Urinary bladder (tissue), 4 donors: ENCODE measurements around the gene CAB39L. TPM values are rescaled to one million over a fixed set of nuclear protein-coding genes. Genes with fewer than 3 reads are reported as not detected.
A peak's percentile ranks its signal among the peaks of the same experiment; 100 is the strongest.
"Not testable (repeated sequence)": the region's sequence is repeated elsewhere in the genome, so short reads cannot be mapped to it uniquely, and the experiment has no call there.

ENCODE experiments used
- DNase-seq: peaks from one replicate; pipeline ENCODE4 v3.0.0-alpha.2; 2015; ENCODE audit errors: extremely low spot score
- H3K27ac ChIP-seq: one replicate; pipeline ENCODE4 v1.5.1; 2013; ENCODE audit warnings: low read depth, mild to moderate bottlenecking, moderate library complexity
- H3K36me3 ChIP-seq: one replicate; pipeline ENCODE4 v1.6.1; 2013; ENCODE audit warnings: mild to moderate bottlenecking, moderate library complexity; ENCODE audit not compliant: insufficient read depth
- H3K4me1 ChIP-seq: one replicate; pipeline ENCODE4 v1.6.1; 2013; ENCODE audit warnings: mild to moderate bottlenecking, moderate library complexity; ENCODE audit not compliant: insufficient read depth
- H3K4me3 ChIP-seq: one replicate; pipeline ENCODE4 v1.5.1; 2013; ENCODE audit warnings: low read depth, low read length
- WGBS: extraction: QIAGEN DNeasy Blood & Tissue Kit; methylation state at CpG from one replicate; pipeline ENCODE4 v1.1.7; 2013; 5-methylcytosine and 5-hydroxymethylcytosine counted together
- polyA plus RNA-seq: library from polyadenylated mRNA; stranded (reverse); fragments of 200-250 nt; gene quantifications from one replicate; pipeline ENCODE4 v1.2.3, GENCODE V29; 2013
- total RNA-seq: library from RNA; depleted of rRNA; stranded (reverse); fragments of >200 nt; gene quantifications from one replicate; pipeline ENCODE4 v1.2.3, GENCODE V29; 2014
- donor health status: healthy with polysubstance abuse.
- donor health status: healthy.

Gene CAB39L
- total and polyA plus RNA-seq, 2 donors, result 38.7 to 39.3 TPM

DNA sequence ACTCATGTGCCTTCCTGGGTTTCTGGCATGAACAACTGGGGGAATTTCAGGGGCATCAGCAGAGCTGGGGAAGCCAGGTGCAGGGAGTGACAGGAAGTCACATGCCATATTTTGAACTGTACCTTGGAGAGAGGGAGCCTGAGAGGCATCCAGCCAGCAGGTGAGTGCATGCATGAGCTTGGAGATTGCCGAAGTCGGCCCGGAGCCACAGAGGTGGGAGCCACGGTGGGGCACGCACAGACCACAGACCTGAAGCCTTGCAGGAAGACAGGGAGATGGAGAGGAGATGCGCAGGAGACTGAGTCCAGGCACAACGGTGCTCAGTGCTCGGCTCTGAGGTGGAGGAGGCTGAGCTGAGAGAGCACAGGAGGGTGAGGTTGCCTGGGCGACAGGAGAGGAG is 141.0 kb downstream of the CAB39L start:
- Histone ChIP-seq H3K4me3 (no peak overlapping the region), H3K4me1 (no peaks in the 10 kb centered on the region), H3K36me3 (no peaks in the 10 kb centered on the region), H3K27ac (no peak overlapping the region)
- 85% methylated on average over 9 of the region's 9 CpGs for WGBS
- DNase-seq, result no peak

DNA sequence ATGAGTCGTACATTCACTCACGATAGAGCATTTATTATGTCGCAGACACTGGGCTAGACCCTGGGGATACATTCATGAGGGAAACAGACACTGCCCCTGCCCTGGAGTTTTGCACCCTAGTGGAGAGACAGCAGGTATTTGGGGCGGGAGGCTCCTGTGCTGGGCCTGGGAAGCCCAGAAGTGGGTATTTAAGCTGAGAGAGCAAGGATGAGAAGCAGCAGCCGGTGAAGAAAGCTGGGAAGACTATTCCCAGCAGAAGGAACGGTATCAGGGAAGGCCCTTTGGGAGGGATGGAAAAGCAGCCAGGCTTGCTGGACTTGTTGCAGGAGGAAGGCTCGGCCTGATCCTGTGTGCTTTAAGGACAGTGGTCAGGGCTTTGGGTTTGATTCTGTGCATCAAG is 141.6 kb downstream of the CAB39L start:
- Histone ChIP-seq H3K36me3 (no peaks in the 10 kb centered on the region), H3K4me3 (no peak overlapping the region), H3K27ac (no peak overlapping the region), H3K4me1 (no peaks in the 10 kb centered on the region)
- WGBS, result 79% methylated on average over 7 of the region's 7 CpGs
- no peak for DNase-seq

DNA sequence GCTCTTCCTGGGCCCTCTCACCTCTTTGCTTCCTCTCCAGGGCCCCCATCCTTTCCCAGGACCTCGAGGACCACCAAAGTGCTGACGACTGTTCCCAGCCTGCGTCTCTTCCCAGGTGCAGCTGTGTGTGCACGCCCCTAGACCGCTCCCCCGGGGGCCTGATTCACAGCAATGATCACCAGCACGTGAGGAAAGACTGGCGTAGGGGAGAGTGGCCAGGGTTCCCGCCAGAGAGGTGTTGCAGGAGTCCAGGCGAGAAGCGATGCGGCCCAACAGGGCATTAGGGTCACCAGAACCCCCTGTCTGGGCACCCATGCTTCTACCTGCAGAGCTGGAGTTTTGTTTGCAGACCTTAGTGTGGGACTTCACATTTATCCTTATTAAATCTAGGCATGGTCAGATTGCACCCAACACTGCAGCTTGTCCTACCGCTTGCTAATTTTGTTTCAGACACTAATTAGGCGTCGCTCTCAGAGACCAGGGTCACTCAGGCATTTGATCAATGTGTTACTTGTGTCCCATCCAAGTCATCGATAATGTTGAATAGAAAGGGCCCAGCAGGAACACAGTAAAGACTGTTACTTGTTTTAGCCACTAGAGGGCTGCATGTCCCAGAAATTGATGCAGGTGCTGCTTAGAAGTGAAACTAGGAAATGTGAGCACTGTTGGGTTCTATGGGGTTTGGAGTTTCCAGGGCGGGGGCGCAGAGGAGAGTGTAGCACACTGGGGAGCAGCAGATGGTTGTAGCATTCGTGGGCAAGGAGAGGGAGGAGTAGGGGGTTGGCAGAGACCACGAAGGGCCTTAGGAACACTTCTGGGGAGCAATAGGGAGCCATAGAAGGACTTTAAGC is 142.9 kb downstream of the CAB39L start:
- no peaks in the 10 kb centered on the region for H3K36me3 ChIP-seq
- no peak overlapping the region for H3K27ac ChIP-seq
- 44% methylated on average over 20 of the region's 20 CpGs for WGBS
- H3K4me3 ChIP-seq, result peak overlapping the region; percentile 22
- DNase-seq, result no peak
- H3K4me1 ChIP-seq, result no peaks in the 10 kb centered on the region

DNA sequence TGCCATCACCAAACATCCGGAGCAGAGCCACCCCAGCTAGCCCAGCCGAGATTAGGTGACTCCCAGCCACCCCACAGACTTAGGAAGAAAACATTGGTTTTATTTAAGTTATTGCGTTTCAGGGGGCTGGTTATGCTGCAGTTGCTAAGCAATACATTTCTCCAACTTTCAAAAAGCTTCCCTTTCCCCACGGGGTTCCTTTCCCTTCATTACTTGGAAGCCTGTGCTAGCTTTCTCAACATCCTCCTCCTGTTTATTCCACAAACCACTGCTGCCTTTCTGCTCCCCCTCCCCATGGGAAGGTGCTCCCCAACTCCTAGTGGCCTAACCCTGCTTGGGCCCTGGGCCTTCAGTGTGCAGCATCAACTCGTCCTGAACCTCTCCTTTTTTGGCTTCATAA is 143.6 kb downstream of the CAB39L start:
- Histone ChIP-seq H3K36me3 (no peaks in the 10 kb centered on the region), H3K4me1 (no peaks in the 10 kb centered on the region), H3K4me3 (no peak overlapping the region), H3K27ac (no peak overlapping the region)
- WGBS, result 73% methylated on average over 5 of the region's 5 CpGs
- DNase-seq, result no peak

DNA sequence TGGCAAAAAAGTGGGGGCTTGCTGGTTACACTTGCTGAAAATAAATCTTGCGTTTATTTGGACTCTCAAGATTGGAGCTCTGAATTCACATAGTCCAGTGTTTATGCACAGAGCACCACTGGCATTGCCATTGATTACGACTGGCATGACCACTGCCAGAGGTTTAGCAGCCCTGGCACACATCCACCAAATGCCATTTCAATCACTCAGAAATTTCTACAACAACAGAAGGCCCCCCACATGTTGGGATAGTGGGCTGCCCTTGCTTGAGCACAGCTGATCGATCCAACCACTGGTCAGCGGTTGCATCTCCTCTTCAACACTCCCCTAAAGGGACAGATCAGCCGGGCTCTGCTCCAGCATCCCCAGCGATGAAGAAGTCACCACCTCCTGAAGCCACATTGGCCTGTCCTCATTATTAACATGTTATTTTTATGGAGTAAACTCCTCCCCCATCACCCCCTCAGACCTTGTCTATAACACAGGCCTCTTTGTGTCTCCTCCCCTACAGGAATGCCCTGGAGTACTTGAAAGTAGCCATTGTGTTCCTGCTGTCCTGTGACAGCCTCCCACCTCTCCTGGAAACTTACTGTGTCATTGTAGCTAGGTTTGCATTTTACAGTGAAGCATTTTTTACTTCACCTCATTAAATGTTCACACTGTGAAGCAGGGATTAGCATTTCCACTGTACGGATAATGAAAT is 144.8 kb downstream of the CAB39L start:
- WGBS, result 79% methylated on average over 7 of the region's 7 CpGs
- no peaks in the 10 kb centered on the region for H3K4me1 ChIP-seq
- no peak overlapping the region for H3K4me3 ChIP-seq
- DNase-seq, result no peak
- H3K27ac ChIP-seq, result no peak overlapping the region
- no peaks in the 10 kb centered on the region for H3K36me3 ChIP-seq

DNA sequence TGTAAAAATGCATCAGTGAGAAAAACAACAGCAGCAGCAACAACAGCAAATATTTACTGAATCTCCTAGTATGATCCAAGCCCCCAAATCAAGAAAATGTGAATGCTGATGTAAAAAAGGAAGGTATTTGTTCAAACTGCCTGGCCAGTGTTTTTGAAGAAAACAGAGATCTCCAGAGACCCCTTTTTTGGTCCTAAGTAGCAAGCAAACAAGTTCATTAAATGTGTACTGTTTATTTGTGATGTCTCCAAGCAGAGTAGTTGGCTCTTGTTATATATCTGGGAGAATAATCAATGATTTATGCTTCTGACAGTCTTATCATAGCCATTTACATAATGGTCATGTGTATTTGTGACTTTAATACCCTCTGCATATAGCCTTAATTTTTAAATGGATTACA is 145.4 kb downstream of the CAB39L start:
- Histone ChIP-seq H3K4me1 (no peaks in the 10 kb centered on the region), H3K4me3 (no peak overlapping the region), H3K36me3 (no peaks in the 10 kb centered on the region), H3K27ac (no peak overlapping the region)
- no peak for DNase-seq

DNA sequence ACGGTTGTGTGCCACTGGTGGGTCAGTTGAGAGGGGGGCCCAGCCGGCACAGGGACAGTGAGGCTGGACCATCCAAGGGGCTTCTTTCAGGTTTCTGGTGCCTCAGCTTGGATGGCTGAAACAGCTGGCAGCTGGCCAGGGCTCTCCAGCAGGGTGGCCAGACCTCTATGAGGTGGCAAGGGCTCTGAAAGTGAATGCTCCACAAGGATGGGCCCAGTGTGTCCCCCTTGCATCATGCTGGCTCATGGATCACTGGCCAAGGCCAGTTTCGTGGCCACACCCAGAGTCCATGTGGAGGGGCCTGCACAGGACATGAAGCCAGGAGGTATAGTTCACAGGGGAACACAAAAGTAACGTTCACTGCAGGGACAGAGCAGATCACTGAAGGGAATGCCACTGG is 146.5 kb downstream of the CAB39L start:
- H3K4me3 ChIP-seq, result no peak overlapping the region
- no peaks in the 10 kb centered on the region for H3K4me1 ChIP-seq
- H3K27ac ChIP-seq, result no peak overlapping the region
- WGBS, result 86% methylated on average over 4 of the region's 4 CpGs
- no peaks in the 10 kb centered on the region for H3K36me3 ChIP-seq
- no peak for DNase-seq

DNA sequence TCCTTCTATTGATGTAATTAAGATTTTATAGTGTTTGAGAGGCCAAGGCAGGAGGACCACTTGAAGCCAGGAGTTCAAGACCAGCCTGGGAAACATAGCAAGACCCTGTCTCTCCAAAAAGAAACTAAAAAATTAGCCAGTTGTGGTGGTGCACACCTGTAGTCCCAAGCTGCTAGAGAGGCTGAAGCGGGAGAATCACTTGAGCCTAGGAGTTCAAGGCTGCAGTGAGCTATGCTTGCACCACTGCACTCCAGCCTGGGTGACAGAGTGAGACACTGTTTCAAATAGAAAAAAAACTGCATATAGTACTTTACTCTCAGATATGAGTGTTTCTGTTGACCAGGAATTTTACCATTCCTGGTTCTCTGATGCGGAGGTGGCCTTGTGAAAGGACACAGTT is 147.2 kb downstream of the CAB39L start:
- Histone ChIP-seq H3K4me3 (no peak overlapping the region), H3K27ac (no peak overlapping the region), H3K4me1 (no peaks in the 10 kb centered on the region), H3K36me3 (no peaks in the 10 kb centered on the region)
- DNase-seq, result no peak
- 100% methylated on average over 2 of the region's 2 CpGs for WGBS

DNA sequence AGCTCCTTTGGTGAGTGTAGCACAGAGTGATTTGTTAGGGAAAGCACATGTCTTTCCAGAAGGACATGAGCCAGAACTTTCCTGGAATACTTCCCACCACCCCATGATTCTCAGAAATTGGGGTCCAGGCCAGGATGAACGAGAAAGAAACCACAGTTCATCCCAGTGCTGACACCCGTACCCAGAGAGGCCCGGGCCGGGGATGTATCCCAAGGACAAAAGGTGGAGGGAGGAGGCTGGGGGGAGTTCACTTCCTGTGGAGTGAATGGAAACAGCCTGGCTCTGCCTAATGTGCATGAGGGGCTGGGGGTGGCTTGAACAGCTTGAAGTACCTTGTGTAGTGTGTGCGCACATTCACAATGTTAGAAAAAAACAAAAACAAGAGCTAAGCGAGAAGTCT is 148.6 kb downstream of the CAB39L start:
- no peak overlapping the region for H3K4me3 ChIP-seq
- WGBS, result 43% methylated on average over 6 of the region's 6 CpGs

DNA sequence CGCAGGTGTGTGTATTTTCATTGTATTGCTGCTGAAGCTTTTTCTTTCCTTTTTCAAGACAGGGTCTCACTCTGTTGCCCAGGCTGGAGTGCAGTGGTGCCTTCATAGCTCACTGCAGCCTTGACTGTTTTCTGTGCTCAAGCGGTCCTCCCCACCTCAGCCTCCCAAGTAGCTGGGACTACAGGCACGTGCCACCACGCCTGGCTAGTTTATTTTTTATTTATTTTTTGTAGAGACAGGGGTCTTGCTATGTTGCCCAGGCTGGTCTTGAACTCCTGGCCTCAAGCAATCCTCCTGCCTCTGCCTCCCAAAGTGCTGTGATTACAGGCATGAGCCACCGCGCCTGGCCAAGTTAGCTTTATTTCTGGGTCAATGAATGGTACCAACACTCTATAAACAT is 149.1 kb downstream of the CAB39L start:
- H3K27ac ChIP-seq, H3K4me3 ChIP-seq, H3K4me1 ChIP-seq, H3K36me3 ChIP-seq, DNase-seq: not testable (repeated sequence)
- 95% methylated on average over 6 of the region's 6 CpGs for WGBS

More for the DNA sequence above, 148.6 kb downstream of the CAB39L start:
- Histone ChIP-seq H3K36me3 (no peaks in the 10 kb centered on the region), H3K4me1 (no peaks in the 10 kb centered on the region), H3K27ac (no peak overlapping the region)
- DNase-seq, result no peak

DNA sequence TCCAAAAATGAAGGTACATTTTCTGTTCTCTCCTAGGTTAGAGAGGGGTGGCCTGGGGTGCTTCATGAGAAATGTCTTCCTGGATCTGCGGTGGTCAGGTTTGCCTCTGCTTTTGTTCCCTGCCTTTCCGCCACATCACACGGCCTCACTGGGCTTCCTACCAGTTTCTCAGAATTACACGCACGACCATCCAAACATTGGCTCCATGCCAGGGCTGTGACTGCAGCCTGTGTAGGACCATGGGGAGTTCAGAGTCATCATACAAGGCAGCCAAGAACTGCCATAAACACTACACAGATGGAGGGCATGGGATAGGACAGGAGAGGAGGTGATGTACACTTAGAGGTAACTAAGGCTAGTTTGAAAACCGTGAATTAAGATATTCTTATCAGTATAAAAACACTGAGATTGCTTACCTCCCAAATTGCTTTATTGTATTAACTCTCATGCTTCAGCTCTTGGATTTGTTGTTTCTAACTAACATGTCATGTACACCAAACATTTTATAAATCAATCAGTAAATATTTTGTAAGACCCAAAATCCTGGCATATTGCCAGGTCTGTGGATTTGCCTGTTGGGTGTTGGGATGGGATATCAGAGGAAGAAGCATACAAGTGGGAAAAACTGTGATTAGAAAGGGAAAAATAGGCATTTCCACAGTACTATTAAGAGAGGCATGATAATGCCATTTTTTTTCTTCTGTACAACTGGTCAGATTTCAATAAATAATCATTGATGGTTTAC is 150.9 kb downstream of the CAB39L start:
- WGBS, result 20% methylated on average over 6 of the region's 6 CpGs
- no peak overlapping the region for H3K27ac ChIP-seq
- H3K4me1 ChIP-seq, result no peaks in the 10 kb centered on the region
- no peak for DNase-seq
- H3K36me3 ChIP-seq, result no peaks in the 10 kb centered on the region
- H3K4me3 ChIP-seq, result no peak overlapping the region

DNA sequence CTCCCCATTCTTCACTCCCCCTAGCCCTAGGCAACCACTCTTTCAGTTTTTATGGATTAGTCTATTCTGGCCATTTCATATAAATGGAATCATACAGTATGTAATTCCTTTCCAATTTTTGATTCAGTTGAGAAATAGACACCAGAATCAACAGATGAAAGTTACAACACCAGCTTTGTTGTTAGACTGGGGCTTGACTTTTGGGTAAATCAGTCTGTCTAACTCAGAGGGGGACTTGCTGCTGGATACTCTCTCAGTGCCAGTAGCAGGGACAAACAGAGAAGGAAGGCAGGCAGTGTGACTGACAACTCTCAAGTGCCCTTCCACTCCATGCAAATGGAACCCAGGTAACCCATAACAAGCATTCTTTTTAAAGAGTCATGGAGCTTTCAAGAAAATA is 155.4 kb downstream of the CAB39L start:
- Histone ChIP-seq H3K4me3 (no peak overlapping the region), H3K36me3 (no peaks in the 10 kb centered on the region), H3K4me1 (no peaks in the 10 kb centered on the region), H3K27ac (no peak overlapping the region)
- DNase-seq, result no peak

DNA sequence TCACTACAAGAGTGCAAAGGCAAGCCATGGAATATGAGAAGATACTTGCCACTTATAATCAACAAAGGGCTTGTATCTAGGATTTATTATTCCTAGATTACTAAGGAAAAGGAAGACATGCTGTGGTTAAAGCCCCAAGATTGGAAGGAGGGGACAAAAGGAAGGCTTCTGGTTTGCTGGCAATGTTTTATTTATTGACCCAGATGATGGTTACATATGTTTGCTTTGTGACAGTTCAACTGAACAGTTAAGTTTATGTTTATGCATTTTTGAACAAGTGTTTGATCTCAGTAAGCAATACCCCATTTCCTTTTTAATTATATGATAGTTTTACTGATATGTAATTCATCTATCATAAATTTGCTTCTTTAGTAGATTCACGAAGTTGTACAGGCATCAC is 155.9 kb downstream of the CAB39L start:
- no peak overlapping the region for H3K4me3 ChIP-seq
- no peak overlapping the region for H3K27ac ChIP-seq
- WGBS, result 86% methylated on average over 1 of the region's 1 CpG
- no peak for DNase-seq
- no peaks in the 10 kb centered on the region for H3K4me1 ChIP-seq
- H3K36me3 ChIP-seq, result no peaks in the 10 kb centered on the region

DNA sequence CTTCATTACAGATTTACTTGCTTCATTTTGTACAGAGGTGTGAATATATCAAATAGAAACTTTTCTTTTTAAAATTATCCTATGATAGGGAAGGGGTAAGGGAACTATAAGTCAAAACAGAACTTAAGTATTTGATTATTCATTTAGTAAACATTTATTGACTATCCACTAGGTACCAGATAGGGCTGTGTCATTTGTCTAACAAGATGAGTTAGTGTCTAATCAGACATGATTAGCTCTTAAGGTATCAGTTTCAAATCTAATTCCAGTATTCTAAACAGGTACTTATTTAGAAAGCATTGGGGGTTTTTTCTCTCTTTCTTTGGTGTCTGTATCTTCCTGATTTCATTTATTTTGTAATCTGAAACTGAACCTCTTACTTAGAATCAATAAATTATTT is 164.0 kb downstream of the CAB39L start:
- H3K4me3 ChIP-seq, result no peak overlapping the region
- no peak for DNase-seq
- H3K27ac ChIP-seq, result no peak overlapping the region
- no peaks in the 10 kb centered on the region for H3K4me1 ChIP-seq
- H3K36me3 ChIP-seq, result peaks cover 2% of the 10 kb centered on the region
